Upper lobe of left lung (tissue), 4 donors: ENCODE measurements around the gene NCBP1.

ENCODE experiments used
- CTCF ChIP-seq, 6 experiments: fragments of 450-650 bp in 4 of 6; fragments of 200-600 bp in 2 of 6; sonication (generic) in 2 of 6; IDR thresholded peaks; one replicate each; pipeline ENCODE4 v1.5.1; 2016 to 2019; ENCODE audit warnings: antibody characterized with exemption in 6 of 6
- EP300 ChIP-seq, 4 donors: sonication (generic); formaldehyde crosslinking; IDR thresholded peaks; one replicate each; pipeline ENCODE4 v1.5.1; 2017; ENCODE audit warnings: antibody characterized with exemption in 4 of 4, control low read depth in 2 of 4
- POLR2A ChIP-seq, 4 donors: fragments of 450-650 bp; IDR thresholded peaks; one replicate each; pipeline ENCODE4 v1.5.1; 2016 to 2017; ENCODE audit warnings: antibody characterized with exemption in 4 of 4, mild to moderate bottlenecking in 2 of 4
- POLR2AphosphoS5 ChIP-seq, 2 donors: sonication (generic); formaldehyde crosslinking; IDR thresholded peaks; one replicate each; pipeline ENCODE4 v1.5.1; 2017; ENCODE audit warnings: antibody characterized with exemption in 2 of 2

DNA sequence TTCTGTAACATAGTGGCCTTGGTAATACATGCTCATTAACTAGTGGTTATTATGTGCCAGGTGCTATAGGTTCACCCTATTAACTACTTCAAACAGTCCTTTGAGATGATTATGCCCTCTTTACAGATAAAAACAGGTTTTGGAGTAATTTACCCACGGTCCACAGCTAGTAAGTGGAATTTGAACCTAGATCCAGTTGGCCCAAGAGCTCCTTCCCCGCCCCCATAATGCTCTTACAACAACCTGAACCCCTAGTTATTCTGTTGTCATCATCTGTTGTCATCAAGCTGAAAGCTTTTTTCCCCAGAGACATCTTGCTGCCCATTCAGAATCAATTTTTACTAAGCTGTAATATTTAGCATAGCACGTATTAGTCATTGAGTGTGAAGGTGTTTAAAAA, 40.3 kb downstream of the NCBP1 start:
- TF ChIP-seq CTCF (IDR thresholded peaks at IDR 0.05) (no peak), EP300 (IDR thresholded peaks at IDR 0.05) (no peak), POLR2AphosphoS5 (IDR thresholded peaks at IDR 0.05) (no peak), POLR2A (IDR thresholded peaks at IDR 0.05) (no peak)
